K562 (cell line): Measurements from ENCODE around the gene ELMO3. TPM values are rescaled to one million over a fixed set of nuclear protein-coding genes. Genes with fewer than 3 reads are reported as not detected.

ENCODE experiments used
- CAMTA2 ChIP-seq: fragments of 250-450 bp; sonication (Bioruptor Pico); conservative IDR thresholded peaks from 2 replicates; pipeline ENCODE4 v1.5.1; 2022
- CXXC5 ChIP-seq: fragments of 250-450 bp; sonication (Bioruptor Pico); IDR thresholded peaks from 2 replicates; pipeline ENCODE4 v1.8.0; 2022; ENCODE audit warnings: inconsistent platforms, mild to moderate bottlenecking, moderate library complexity
- HMGN3 ChIP-seq: IDR thresholded peaks from 2 replicates; pipeline ENCODE4 v1.6.1; 2011; ENCODE audit warnings: borderline replicate concordance, low read depth, mild to moderate bottlenecking, mixed read lengths, low read length; ENCODE audit not compliant: insufficient read length; ENCODE audit errors: extremely low read depth
- MAZ ChIP-seq, 2 experiments: fragments of 450-650 bp in 1 of 2; sonication (generic) in 1 of 2; formaldehyde crosslinking; IDR thresholded peaks in 1 of 2; conservative IDR thresholded peaks in 1 of 2; 2 replicates each; pipeline versions ENCODE4 v1.4.0 to v1.5.0; 2020; ENCODE audit warnings: mild to moderate bottlenecking in 1 of 2, missing genetic modification reagents in 1 of 2
- MCM2 ChIP-seq: fragments of 450-650 bp; IDR thresholded peaks from 2 replicates; pipeline ENCODE4 v1.6.1; 2017; ENCODE audit warnings: low read depth, mild to moderate bottlenecking
- MTA3 ChIP-seq: fragments of 450-650 bp; formaldehyde crosslinking; IDR thresholded peaks from 2 replicates; pipeline ENCODE4 v1.6.1; 2017; ENCODE audit warnings: mild to moderate bottlenecking, borderline replicate concordance
- NCOA2 ChIP-seq, 2 experiments: fragments of 450-650 bp; IDR thresholded peaks; 2 replicates each; pipeline ENCODE4 v1.6.1; 2018; ENCODE audit warnings: mild to moderate bottlenecking in 2 of 2, moderate library complexity in 1 of 2; ENCODE audit not compliant: partially characterized antibody in 2 of 2
- NRF1 ChIP-seq, 2 experiments: fragments of 450-650 bp; IDR thresholded peaks in 1 of 2; conservative IDR thresholded peaks in 1 of 2; 2 replicates each; pipeline ENCODE4 v1.6.1; 2014; ENCODE audit warnings: mild to moderate bottlenecking in 2 of 2
- ZBTB7A ChIP-seq: IDR thresholded peaks from 2 replicates; pipeline ENCODE4 v1.6.1; 2011; ENCODE audit warnings: low read depth, mild to moderate bottlenecking, low read length, moderate library complexity, borderline replicate concordance; ENCODE audit not compliant: control insufficient read depth
- ZNF143 ChIP-seq: sonication (generic); formaldehyde crosslinking; IDR thresholded peaks from 2 replicates; pipeline ENCODE4 v1.9.0; 2022; ENCODE audit warnings: mild to moderate bottlenecking, missing genetic modification reagents
- ZNF507 ChIP-seq: conservative IDR thresholded peaks from 2 replicates; pipeline ENCODE4 v1.6.1; 2017; ENCODE audit warnings: missing genetic modification characterization, missing compliant biosample characterization
- ZNF764 ChIP-seq: fragments of 250-450 bp; sonication (Bioruptor Pico); IDR thresholded peaks from 2 replicates; pipeline ENCODE4 v1.4.0; 2020; ENCODE audit warnings: low read depth, mild to moderate bottlenecking, moderate library complexity
- polyA plus RNA-seq, 8 experiments: library from polyadenylated mRNA; depleted of rRNA in 4 of 8; stranded (reverse) in 5 of 8; unstranded in 3 of 8; fragments of >200 nt; fragmentation: Nextera tagmentation in 2 of 8; fragmentation: Illumina TruSeq in 1 of 8; extraction: Ambion mirVana in 2 of 8; extraction: Trizol in 1 of 8; gene quantifications; 2 replicates each; pipeline versions ENCODE4 v1.2.1 to v1.2.3, GENCODE V29; 2011 to 2014; ENCODE audit warnings: inconsistent platforms in 1 of 8, missing spikeins in 1 of 8
- total RNA-seq, 7 experiments: library from RNA; depleted of rRNA in 6 of 7; stranded (reverse); fragments of >200 nt in 6 of 7; fragmentation: Illumina TruSeq in 2 of 7; extraction: Trizol in 2 of 7; gene quantifications; 2 replicates each; pipeline versions ENCODE4 v1.2.1 to v1.2.3, GENCODE V29; 2011 to 2021; ENCODE audit warnings: low replicate concordance in 1 of 7
- TF ChIP-seq, protein P1 (sequence below): fragments of 200-400 bp; formaldehyde crosslinking; IDR thresholded peaks from 2 replicates; pipeline ENCODE4 v1.6.1; 2017; ENCODE audit warnings: mild to moderate bottlenecking, low read depth, low read length, moderate library complexity
- TF ChIP-seq, protein P2 (sequence below): fragments of 250-450 bp; sonication (Bioruptor Pico); IDR thresholded peaks from 2 replicates; pipeline ENCODE4 v1.8.0; 2021; ENCODE audit warnings: borderline replicate concordance, mild to moderate bottlenecking, moderate library complexity; ENCODE audit not compliant: poor library complexity, severe bottlenecking
- TF ChIP-seq, protein P3 (sequence below): sonication (generic); formaldehyde crosslinking; IDR thresholded peaks from 2 replicates; pipeline ENCODE4 v1.8.0; 2022; ENCODE audit warnings: mild to moderate bottlenecking, missing genetic modification reagents

ELMO3 gene
- total and polyA plus RNA-seq, 9 of the 15 experiments (the other 6 are each of a cell fraction or from before 2014, with no cell fraction given): 0.04 to 5.1 (median 1.5) TPM

DNA sequence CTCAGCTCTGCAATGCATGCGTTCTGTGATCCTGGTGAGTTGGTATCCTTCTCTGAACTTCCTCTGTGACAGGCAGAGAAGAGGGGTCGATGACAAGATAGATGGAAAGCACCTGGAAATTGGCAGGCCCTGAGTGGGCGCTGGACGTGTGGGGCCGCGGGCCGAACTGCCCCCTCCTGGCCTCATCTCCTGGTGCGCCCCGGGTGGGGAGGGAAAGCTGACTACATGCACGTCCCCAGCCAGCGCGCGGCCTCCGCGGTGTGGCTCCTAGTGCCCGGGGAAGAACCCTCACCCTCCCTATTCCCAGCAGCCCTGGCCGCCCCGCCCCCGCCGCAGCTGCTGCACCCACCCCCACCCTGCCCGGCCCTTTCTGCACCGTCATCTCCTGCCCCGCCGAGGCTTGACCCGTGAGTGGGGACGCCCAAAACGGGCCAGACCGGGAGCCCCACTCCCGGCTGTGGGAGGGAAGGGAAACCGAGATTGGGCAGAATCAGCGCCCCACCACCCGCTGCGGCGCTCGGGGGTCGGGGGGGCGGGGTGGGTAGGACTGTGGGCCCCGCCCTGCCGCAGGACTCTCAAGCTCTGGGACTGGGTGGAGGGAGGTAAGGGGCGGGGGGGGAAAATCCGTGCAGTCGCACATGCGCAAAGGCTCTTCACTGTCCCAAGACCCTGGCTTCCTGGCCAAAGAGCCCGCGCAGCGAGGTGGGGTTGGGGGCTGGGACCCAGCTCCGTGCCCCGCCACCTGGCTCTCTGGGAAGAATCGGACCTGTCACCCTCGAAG lies 28.6 kb upstream of the ELMO3 start, which contains the start of gene NOL3 (continued):
- TF ChIP-seq, protein P1, sequence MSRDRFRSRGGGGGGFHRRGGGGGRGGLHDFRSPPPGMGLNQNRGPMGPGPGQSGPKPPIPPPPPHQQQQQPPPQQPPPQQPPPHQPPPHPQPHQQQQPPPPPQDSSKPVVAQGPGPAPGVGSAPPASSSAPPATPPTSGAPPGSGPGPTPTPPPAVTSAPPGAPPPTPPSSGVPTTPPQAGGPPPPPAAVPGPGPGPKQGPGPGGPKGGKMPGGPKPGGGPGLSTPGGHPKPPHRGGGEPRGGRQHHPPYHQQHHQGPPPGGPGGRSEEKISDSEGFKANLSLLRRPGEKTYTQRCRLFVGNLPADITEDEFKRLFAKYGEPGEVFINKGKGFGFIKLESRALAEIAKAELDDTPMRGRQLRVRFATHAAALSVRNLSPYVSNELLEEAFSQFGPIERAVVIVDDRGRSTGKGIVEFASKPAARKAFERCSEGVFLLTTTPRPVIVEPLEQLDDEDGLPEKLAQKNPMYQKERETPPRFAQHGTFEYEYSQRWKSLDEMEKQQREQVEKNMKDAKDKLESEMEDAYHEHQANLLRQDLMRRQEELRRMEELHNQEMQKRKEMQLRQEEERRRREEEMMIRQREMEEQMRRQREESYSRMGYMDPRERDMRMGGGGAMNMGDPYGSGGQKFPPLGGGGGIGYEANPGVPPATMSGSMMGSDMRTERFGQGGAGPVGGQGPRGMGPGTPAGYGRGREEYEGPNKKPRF: no peak
- TF ChIP-seq MCM2: no peak
- TF ChIP-seq, protein P2, sequence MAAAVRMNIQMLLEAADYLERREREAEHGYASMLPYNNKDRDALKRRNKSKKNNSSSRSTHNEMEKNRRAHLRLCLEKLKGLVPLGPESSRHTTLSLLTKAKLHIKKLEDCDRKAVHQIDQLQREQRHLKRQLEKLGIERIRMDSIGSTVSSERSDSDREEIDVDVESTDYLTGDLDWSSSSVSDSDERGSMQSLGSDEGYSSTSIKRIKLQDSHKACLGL (CRISPR knock-in tag): no peak
- TF ChIP-seq, protein P3, sequence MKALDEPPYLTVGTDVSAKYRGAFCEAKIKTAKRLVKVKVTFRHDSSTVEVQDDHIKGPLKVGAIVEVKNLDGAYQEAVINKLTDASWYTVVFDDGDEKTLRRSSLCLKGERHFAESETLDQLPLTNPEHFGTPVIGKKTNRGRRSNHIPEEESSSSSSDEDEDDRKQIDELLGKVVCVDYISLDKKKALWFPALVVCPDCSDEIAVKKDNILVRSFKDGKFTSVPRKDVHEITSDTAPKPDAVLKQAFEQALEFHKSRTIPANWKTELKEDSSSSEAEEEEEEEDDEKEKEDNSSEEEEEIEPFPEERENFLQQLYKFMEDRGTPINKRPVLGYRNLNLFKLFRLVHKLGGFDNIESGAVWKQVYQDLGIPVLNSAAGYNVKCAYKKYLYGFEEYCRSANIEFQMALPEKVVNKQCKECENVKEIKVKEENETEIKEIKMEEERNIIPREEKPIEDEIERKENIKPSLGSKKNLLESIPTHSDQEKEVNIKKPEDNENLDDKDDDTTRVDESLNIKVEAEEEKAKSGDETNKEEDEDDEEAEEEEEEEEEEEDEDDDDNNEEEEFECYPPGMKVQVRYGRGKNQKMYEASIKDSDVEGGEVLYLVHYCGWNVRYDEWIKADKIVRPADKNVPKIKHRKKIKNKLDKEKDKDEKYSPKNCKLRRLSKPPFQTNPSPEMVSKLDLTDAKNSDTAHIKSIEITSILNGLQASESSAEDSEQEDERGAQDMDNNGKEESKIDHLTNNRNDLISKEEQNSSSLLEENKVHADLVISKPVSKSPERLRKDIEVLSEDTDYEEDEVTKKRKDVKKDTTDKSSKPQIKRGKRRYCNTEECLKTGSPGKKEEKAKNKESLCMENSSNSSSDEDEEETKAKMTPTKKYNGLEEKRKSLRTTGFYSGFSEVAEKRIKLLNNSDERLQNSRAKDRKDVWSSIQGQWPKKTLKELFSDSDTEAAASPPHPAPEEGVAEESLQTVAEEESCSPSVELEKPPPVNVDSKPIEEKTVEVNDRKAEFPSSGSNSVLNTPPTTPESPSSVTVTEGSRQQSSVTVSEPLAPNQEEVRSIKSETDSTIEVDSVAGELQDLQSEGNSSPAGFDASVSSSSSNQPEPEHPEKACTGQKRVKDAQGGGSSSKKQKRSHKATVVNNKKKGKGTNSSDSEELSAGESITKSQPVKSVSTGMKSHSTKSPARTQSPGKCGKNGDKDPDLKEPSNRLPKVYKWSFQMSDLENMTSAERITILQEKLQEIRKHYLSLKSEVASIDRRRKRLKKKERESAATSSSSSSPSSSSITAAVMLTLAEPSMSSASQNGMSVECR (CRISPR knock-in tag): peak; percentile 49; the same call in 1 of the 2 replicates
- peak; percentile 50 to 73; a peak in 3 of 4 replicates for TF ChIP-seq MAZ (CRISPR knock-in tag; conservative IDR thresholded peaks at IDR 0.05 in 1 of 2, IDR thresholded peaks at IDR 0.05 in 1 of 2)
- no peak for TF ChIP-seq CAMTA2 (CRISPR knock-in tag)
- peak; percentile 21; the same call in 1 of the 2 replicates for TF ChIP-seq CXXC5 (CRISPR knock-in tag)
- peak; percentile 22; the same call in 1 of the 2 replicates for TF ChIP-seq ZBTB7A
- TF ChIP-seq NRF1 (conservative IDR thresholded peaks at IDR 0.05 in 1 of 2, IDR thresholded peaks at IDR 0.05 in 1 of 2): peak; percentile 91 to 92
- TF ChIP-seq ZNF143 (CRISPR knock-in tag): no peak
- TF ChIP-seq HMGN3: peak; percentile 77
- TF ChIP-seq NCOA2 (IDR thresholded peaks at IDR 0.05; ENCODE audit: partially characterized antibody in 2 of 2): no peak
- TF ChIP-seq MTA3: 0 out of 2 replicates have a peak, but pooled peaks have one; percentile 31
- TF ChIP-seq ZNF507 (tag): no peak
- peak; percentile 48; the same call in 1 of the 2 replicates for TF ChIP-seq ZNF764 (CRISPR knock-in tag)
